OCI-LY3 (cell line): ENCODE data around the gene QRSL1.

Source experiments
- H2AFZ ChIP-seq: fragments of 200-600, 300-600 bp; shearing (Covaris generic); 2 replicates; pipeline ENCODE4 v1.6.0; 2014; ENCODE audit warnings: antibody characterized with exemption, low read depth, low read length
- H3K27ac ChIP-seq: fragments of 200-600, 300-600 bp; sonication (generic); 2 replicates; pipeline ENCODE4 v1.5.1; 2014; ENCODE audit warnings: mild to moderate bottlenecking, low read length, moderate library complexity, mixed read lengths
- H3K27me3 ChIP-seq: fragments of 200-600, 300-600 bp; sonication (generic); 2 replicates; pipeline ENCODE4 v1.6.1; 2014; ENCODE audit warnings: low read depth, low read length, mixed read lengths
- H3K36me3 ChIP-seq: fragments of 200-600, 300-600 bp; sonication (generic); replicated peaks from 2 replicates; pipeline ENCODE3; 2014; ENCODE audit warnings: low read depth, low read length, mixed read lengths
- H3K4me1 ChIP-seq: fragments of 300-600, 200-600 bp; sonication (generic); 2 replicates; pipeline ENCODE4 v1.6.1; 2014; ENCODE audit warnings: low read length, mixed read lengths
- H3K4me2 ChIP-seq: fragments of 200-600, 300-600 bp; sonication (generic); 2 replicates; pipeline ENCODE4 v1.6.1; 2014; ENCODE audit warnings: low read length, mixed read lengths
- H3K4me3 ChIP-seq: fragments of 300-600, 200-600 bp; sonication (generic); 2 replicates; pipeline ENCODE4 v1.5.1; 2014; ENCODE audit warnings: antibody characterized with exemption, mild to moderate bottlenecking, low read length, moderate library complexity
- H3K79me2 ChIP-seq: fragments of 300-600, 200-600 bp; shearing (Covaris generic); 2 replicates; pipeline ENCODE4 v1.6.1; 2014; ENCODE audit warnings: mild to moderate bottlenecking, low read length, mixed read lengths
- H3K9ac ChIP-seq: fragments of 300-600, 200-600 bp; shearing (Covaris generic); 2 replicates; pipeline ENCODE4 v1.6.0; 2014; ENCODE audit warnings: mild to moderate bottlenecking, low read length, moderate library complexity
- H3K9me3 ChIP-seq: fragments of 200-600, 300-600 bp; shearing (Covaris generic); 2 replicates; pipeline ENCODE4 v1.6.1; 2014; ENCODE audit warnings: low read length, mixed read lengths; ENCODE audit not compliant: insufficient read depth
- H4K20me1 ChIP-seq: fragments of 200-600, 300-600 bp; sonication (generic); 2 replicates; pipeline ENCODE4 v1.6.1; 2016; ENCODE audit warnings: low read length, mixed read lengths; ENCODE audit not compliant: insufficient read depth
- EZH2phosphoT487 ChIP-seq: fragments of 200-600 bp; shearing (Covaris generic); IDR thresholded peaks from 2 replicates; pipeline ENCODE4 v1.6.1; 2018; ENCODE audit warnings: antibody characterized with exemption, mixed run types, low read depth
- TF ChIP-seq, protein P1 (sequence below): fragments of 200-600, 300-600 bp; sonication (generic); IDR thresholded peaks from 2 replicates; pipeline ENCODE4 v1.5.1; 2014; ENCODE audit warnings: antibody characterized with exemption, low read length, low read depth

The QRSL1 gene

GRCh38 chr6:106618324-106618723 lies 11.1 kb upstream of the QRSL1 start:
- Histone ChIP-seq H3K4me2 (no peak overlapping the region), H3K4me1 (peaks cover 20% of the 10 kb centered on the region), H3K27ac (no peak overlapping the region), H3K4me3 (no peak overlapping the region), H2AFZ (no peak overlapping the region), H3K27me3 (no peaks in the 10 kb centered on the region), H3K9me3 (no peaks in the 10 kb centered on the region), H3K79me2 (peaks cover 5% of the 10 kb centered on the region), H3K36me3 (peaks cover 25% of the 10 kb centered on the region), H3K9ac (no peak overlapping the region), H4K20me1 (no peaks in the 10 kb centered on the region)
- no peak for TF ChIP-seq EZH2phosphoT487
- TF ChIP-seq, protein P1, sequence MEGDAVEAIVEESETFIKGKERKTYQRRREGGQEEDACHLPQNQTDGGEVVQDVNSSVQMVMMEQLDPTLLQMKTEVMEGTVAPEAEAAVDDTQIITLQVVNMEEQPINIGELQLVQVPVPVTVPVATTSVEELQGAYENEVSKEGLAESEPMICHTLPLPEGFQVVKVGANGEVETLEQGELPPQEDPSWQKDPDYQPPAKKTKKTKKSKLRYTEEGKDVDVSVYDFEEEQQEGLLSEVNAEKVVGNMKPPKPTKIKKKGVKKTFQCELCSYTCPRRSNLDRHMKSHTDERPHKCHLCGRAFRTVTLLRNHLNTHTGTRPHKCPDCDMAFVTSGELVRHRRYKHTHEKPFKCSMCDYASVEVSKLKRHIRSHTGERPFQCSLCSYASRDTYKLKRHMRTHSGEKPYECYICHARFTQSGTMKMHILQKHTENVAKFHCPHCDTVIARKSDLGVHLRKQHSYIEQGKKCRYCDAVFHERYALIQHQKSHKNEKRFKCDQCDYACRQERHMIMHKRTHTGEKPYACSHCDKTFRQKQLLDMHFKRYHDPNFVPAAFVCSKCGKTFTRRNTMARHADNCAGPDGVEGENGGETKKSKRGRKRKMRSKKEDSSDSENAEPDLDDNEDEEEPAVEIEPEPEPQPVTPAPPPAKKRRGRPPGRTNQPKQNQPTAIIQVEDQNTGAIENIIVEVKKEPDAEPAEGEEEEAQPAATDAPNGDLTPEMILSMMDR = no peak

GRCh38 chr6:106619223-106619622 lies 10.2 kb upstream of the QRSL1 start:
- TF ChIP-seq EZH2phosphoT487 = no peak
- TF ChIP-seq, protein P1 = no peak
- Histone ChIP-seq H4K20me1 (no peaks in the 10 kb centered on the region), H2AFZ (no peak overlapping the region), H3K4me3 (no peak overlapping the region), H3K36me3 (peaks cover 25% of the 10 kb centered on the region), H3K9ac (no peak overlapping the region), H3K27ac (no peak overlapping the region), H3K27me3 (no peaks in the 10 kb centered on the region), H3K4me1 (peaks cover 11% of the 10 kb centered on the region), H3K79me2 (peaks cover 1% of the 10 kb centered on the region; the same call in 1 of the 2 replicates), H3K9me3 (no peaks in the 10 kb centered on the region), H3K4me2 (no peak overlapping the region)

DNA sequence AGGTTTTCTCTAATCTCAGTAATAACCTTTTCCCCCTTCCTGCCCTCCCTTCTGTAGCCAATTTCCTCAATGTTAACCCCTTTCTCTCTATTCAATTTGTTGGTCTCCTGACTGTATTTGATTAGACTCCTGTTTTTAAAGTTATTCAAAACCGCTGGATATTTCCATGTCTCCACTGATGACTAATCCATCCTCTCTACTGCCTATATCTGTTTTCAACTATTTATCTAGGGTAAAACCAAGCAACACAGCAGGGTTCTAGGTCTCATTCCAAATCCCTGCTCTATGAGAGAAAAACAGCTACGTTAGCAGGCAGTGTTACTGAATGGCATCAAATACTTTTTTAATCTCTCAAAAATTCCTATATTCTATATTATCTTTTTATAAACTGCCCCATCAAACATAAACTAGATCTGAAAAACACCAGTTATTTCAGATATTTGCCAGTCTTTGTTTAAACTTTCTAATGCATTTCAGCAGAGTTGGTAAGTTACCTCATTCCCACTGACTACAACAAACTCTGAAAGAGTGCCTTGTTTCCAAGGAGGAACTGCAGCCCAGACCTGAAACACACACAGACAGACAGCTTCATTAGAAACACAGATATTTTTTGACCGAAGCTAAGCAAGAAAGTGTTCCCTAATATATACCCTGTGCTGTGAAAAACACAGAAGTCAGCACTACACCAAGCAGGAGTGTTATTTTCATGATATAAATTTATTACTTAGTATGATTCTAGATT lies 8.3 kb upstream of the QRSL1 start:
- no peaks in the 10 kb centered on the region for H3K9me3 ChIP-seq
- H3K9ac ChIP-seq = no peak overlapping the region
- H3K27ac ChIP-seq = no peak overlapping the region

GRCh38 chr6:106622412-106622811 lies 7.0 kb upstream of the QRSL1 start:
- H3K9ac ChIP-seq = no peak overlapping the region
- H3K27me3 ChIP-seq = no peaks in the 10 kb centered on the region
- TF ChIP-seq EZH2phosphoT487 = no peak
- TF ChIP-seq, protein P1 = no peak
- H3K9me3 ChIP-seq = no peaks in the 10 kb centered on the region
- H4K20me1 ChIP-seq = no peaks in the 10 kb centered on the region
- peaks cover 18% of the 10 kb centered on the region for H3K36me3 ChIP-seq
- peaks cover 18% of the 10 kb centered on the region for H3K4me1 ChIP-seq
- no peak overlapping the region for H3K27ac ChIP-seq
- no peak overlapping the region for H2AFZ ChIP-seq
- no peak overlapping the region for H3K4me3 ChIP-seq
- peaks cover 14% of the 10 kb centered on the region for H3K79me2 ChIP-seq
- H3K4me2 ChIP-seq = no peak overlapping the region

More for the DNA sequence above, 8.3 kb upstream of the QRSL1 start:
- H3K36me3 ChIP-seq = peaks cover 25% of the 10 kb centered on the region
- H2AFZ ChIP-seq = no peak overlapping the region
- no peak overlapping the region for H3K4me3 ChIP-seq
- no peaks in the 10 kb centered on the region for H4K20me1 ChIP-seq
- peaks cover 4% of the 10 kb centered on the region for H3K4me1 ChIP-seq
- no peak overlapping the region for H3K4me2 ChIP-seq
- peaks cover 4% of the 10 kb centered on the region for H3K79me2 ChIP-seq
- H3K27me3 ChIP-seq = no peaks in the 10 kb centered on the region
- no peak for TF ChIP-seq EZH2phosphoT487
- TF ChIP-seq, protein P1 = no peak
